HepG2 (cell line): ENCODE data around the gene CCL17. TPM values are rescaled to one million over a fixed set of nuclear protein-coding genes. Genes with fewer than 3 reads are reported as not detected.

ENCODE experiments used
- DPF2 ChIP-seq: sonication (generic); formaldehyde crosslinking; IDR thresholded peaks from 2 replicates; pipeline ENCODE4 v1.4.0; 2020; ENCODE audit warnings: mild to moderate bottlenecking, low read depth, missing genetic modification reagents, borderline replicate concordance
- GABPA ChIP-seq, 2 experiments: IDR thresholded peaks; 2 replicates each; pipeline ENCODE4 v1.6.1; 2011 to 2016; ENCODE audit warnings: low read depth in 2 of 2, low read length in 1 of 2, missing biosample characterization in 1 of 2, missing genetic modification characterization in 1 of 2
- HES4 ChIP-seq: sonication (generic); formaldehyde crosslinking; IDR thresholded peaks from 2 replicates; pipeline ENCODE4 v1.9.0; 2021; ENCODE audit warnings: mild to moderate bottlenecking, missing genetic modification reagents, borderline replicate concordance
- LCORL ChIP-seq, 2 experiments: fragments of 450-650 bp in 1 of 2; sonication (generic) in 1 of 2; formaldehyde crosslinking in 1 of 2; IDR thresholded peaks; 2 replicates each; pipeline versions ENCODE4 v1.5.0 to v1.6.1; 2017 to 2020; ENCODE audit warnings: antibody characterized with exemption in 1 of 2, missing genetic modification reagents in 1 of 2
- NCOA5 ChIP-seq: sonication (generic); formaldehyde crosslinking; IDR thresholded peaks from 2 replicates; pipeline ENCODE4 v1.4.0; 2020; ENCODE audit warnings: missing genetic modification reagents
- NR3C1 ChIP-seq: sonication (generic); formaldehyde crosslinking; IDR thresholded peaks from 2 replicates; pipeline ENCODE4 v1.4.0; 2020; ENCODE audit warnings: missing genetic modification reagents
- SALL2 ChIP-seq: sonication (generic); formaldehyde crosslinking; IDR thresholded peaks from 2 replicates; pipeline ENCODE4 v1.8.1; 2023; ENCODE audit warnings: mild to moderate bottlenecking, missing genetic modification reagents, inconsistent platforms
- SATB2 ChIP-seq: sonication (generic); formaldehyde crosslinking; IDR thresholded peaks from 2 replicates; pipeline ENCODE4 v1.5.0; 2020; ENCODE audit warnings: missing genetic modification reagents
- ZNF335 ChIP-seq: sonication (generic); formaldehyde crosslinking; IDR thresholded peaks from 2 replicates; pipeline ENCODE4 v1.4.0; 2020; ENCODE audit warnings: missing genetic modification reagents
- ZNF577 ChIP-seq: sonication (generic); formaldehyde crosslinking; IDR thresholded peaks from 2 replicates; pipeline ENCODE4 v1.4.0; 2020; ENCODE audit warnings: mild to moderate bottlenecking, low read depth, missing genetic modification reagents, borderline replicate concordance
- polyA plus RNA-seq, 8 experiments: library from polyadenylated mRNA; depleted of rRNA in 3 of 8; stranded (reverse) in 7 of 8; unstranded in 1 of 8; fragments of >200 nt; fragmentation: Illumina TruSeq in 4 of 8; extraction: Trizol in 4 of 8; gene quantifications; 2 replicates each; pipeline versions ENCODE4 v1.2.1 to v1.2.3, GENCODE V29; 2011 to 2016; ENCODE audit warnings: low read depth in 4 of 8, missing spikeins in 1 of 8, mixed read lengths in 1 of 8; ENCODE audit not compliant: insufficient read depth in 1 of 8
- total RNA-seq, 5 experiments: library from RNA; depleted of rRNA; stranded (reverse); fragments of >200 nt; fragmentation: Illumina TruSeq; extraction: Trizol; gene quantifications; 2 replicates each; pipeline ENCODE4 v1.2.3, GENCODE V29; 2016; ENCODE audit warnings: low read depth in 1 of 5
- TF ChIP-seq, protein P1 (sequence below): IDR thresholded peaks from 2 replicates; pipeline ENCODE4 v1.6.1; 2016; ENCODE audit warnings: low read depth, control low read depth
- TF ChIP-seq, protein P2 (sequence below): sonication (generic); formaldehyde crosslinking; IDR thresholded peaks from 2 replicates; pipeline ENCODE4 v1.5.0; 2020; ENCODE audit warnings: mild to moderate bottlenecking, missing genetic modification reagents
- TF ChIP-seq, protein P3 (sequence below), 2 experiments: sonication (generic) in 1 of 2; formaldehyde crosslinking in 1 of 2; IDR thresholded peaks; 2 replicates each; pipeline versions ENCODE4 v1.5.1 to v1.6.1; 2011 to 2020; ENCODE audit warnings: borderline replicate concordance in 1 of 2, low read depth in 1 of 2, low read length in 1 of 2, mild to moderate bottlenecking in 1 of 2, missing genetic modification reagents in 1 of 2, moderate library complexity in 1 of 2
- TF ChIP-seq, protein P4 (sequence below): sonication (generic); formaldehyde crosslinking; IDR thresholded peaks from 2 replicates; pipeline ENCODE4 v1.8.1; 2023; ENCODE audit warnings: mild to moderate bottlenecking, missing genetic modification reagents, borderline replicate concordance
- TF ChIP-seq, protein P5 (sequence below): sonication (generic); formaldehyde crosslinking; IDR thresholded peaks from 2 replicates; pipeline ENCODE4 v1.5.0; 2020; ENCODE audit warnings: mild to moderate bottlenecking, missing genetic modification reagents, borderline replicate concordance

The CCL17 gene
- total and polyA plus RNA-seq, 2 of the 13 experiments (the other 11 are each of a cell fraction or from before 2014, with no cell fraction given): not detected

DNA sequence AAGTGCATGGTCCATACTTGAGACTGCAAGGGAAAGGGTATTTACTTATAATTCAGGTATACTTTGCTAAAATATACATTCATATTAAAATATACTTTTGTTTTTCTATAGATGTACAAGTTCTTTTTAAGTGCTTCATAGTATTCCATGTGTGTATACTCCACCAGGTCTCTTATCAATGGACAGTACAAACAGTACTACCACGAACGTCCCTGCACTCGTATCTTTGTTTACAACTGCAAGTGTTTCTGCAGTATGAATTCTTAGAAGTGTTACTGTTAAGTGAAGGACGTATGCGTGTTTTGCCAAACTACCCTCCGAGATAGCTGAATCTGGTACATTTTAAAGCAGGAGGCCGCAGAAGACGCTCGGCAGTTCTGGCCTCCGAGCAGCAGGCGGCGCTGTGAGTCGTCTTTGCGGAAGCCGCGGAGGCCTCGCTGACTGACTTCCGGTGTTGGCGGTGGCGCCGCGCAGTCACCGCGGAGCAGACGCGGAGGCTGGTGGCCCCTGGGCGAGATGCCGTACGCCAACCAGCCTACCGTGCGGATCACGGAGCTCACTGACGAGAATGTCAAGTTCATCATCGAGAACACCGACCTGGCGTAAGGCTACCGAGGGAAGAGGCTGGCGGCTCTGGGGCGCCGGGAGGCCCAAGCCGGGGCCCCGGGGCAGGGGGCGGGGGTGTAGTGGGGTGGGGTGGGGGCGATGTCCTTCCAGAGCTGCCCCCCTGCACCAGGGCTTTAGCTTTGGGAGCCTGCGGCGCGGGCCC, 57.8 kb downstream of the CCL17 start, which contains the start of gene POLR2C (continued):
- TF ChIP-seq, protein P1, sequence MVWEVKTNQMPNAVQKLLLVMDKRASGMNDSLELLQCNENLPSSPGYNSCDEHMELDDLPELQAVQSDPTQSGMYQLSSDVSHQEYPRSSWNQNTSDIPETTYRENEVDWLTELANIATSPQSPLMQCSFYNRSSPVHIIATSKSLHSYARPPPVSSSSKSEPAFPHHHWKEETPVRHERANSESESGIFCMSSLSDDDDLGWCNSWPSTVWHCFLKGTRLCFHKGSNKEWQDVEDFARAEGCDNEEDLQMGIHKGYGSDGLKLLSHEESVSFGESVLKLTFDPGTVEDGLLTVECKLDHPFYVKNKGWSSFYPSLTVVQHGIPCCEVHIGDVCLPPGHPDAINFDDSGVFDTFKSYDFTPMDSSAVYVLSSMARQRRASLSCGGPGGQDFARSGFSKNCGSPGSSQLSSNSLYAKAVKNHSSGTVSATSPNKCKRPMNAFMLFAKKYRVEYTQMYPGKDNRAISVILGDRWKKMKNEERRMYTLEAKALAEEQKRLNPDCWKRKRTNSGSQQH (CRISPR knock-in tag): peak; percentile 92
- TF ChIP-seq NCOA5 (CRISPR knock-in tag): no peak
- TF ChIP-seq, protein P2, sequence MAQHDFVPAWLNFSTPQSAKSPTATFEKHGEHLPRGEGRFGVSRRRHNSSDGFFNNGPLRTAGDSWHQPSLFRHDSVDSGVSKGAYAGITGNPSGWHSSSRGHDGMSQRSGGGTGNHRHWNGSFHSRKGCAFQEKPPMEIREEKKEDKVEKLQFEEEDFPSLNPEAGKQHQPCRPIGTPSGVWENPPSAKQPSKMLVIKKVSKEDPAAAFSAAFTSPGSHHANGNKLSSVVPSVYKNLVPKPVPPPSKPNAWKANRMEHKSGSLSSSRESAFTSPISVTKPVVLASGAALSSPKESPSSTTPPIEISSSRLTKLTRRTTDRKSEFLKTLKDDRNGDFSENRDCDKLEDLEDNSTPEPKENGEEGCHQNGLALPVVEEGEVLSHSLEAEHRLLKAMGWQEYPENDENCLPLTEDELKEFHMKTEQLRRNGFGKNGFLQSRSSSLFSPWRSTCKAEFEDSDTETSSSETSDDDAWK: no peak
- TF ChIP-seq, protein P3, sequence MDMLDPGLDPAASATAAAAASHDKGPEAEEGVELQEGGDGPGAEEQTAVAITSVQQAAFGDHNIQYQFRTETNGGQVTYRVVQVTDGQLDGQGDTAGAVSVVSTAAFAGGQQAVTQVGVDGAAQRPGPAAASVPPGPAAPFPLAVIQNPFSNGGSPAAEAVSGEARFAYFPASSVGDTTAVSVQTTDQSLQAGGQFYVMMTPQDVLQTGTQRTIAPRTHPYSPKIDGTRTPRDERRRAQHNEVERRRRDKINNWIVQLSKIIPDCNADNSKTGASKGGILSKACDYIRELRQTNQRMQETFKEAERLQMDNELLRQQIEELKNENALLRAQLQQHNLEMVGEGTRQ (IDR thresholded peaks at IDR 0.05; ENCODE audit: low read depth, low read length): no peak
- TF ChIP-seq, protein P3 (CRISPR knock-in tag; IDR thresholded peaks at IDR 0.05; ENCODE audit: borderline replicate concordance): no peak
- TF ChIP-seq ZNF335: peak; percentile 74; the same call in 1 of the 2 replicates
- TF ChIP-seq ZNF577 (CRISPR knock-in tag): no peak
- 0 out of 2 replicates have a peak, but pooled peaks have one; percentile 43 for TF ChIP-seq NR3C1 (CRISPR knock-in tag)
- TF ChIP-seq, protein P4, sequence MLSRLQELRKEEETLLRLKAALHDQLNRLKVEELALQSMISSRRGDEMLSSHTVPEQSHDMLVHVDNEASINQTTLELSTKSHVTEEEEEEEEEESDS (CRISPR knock-in tag): no peak
- TF ChIP-seq, protein P5, sequence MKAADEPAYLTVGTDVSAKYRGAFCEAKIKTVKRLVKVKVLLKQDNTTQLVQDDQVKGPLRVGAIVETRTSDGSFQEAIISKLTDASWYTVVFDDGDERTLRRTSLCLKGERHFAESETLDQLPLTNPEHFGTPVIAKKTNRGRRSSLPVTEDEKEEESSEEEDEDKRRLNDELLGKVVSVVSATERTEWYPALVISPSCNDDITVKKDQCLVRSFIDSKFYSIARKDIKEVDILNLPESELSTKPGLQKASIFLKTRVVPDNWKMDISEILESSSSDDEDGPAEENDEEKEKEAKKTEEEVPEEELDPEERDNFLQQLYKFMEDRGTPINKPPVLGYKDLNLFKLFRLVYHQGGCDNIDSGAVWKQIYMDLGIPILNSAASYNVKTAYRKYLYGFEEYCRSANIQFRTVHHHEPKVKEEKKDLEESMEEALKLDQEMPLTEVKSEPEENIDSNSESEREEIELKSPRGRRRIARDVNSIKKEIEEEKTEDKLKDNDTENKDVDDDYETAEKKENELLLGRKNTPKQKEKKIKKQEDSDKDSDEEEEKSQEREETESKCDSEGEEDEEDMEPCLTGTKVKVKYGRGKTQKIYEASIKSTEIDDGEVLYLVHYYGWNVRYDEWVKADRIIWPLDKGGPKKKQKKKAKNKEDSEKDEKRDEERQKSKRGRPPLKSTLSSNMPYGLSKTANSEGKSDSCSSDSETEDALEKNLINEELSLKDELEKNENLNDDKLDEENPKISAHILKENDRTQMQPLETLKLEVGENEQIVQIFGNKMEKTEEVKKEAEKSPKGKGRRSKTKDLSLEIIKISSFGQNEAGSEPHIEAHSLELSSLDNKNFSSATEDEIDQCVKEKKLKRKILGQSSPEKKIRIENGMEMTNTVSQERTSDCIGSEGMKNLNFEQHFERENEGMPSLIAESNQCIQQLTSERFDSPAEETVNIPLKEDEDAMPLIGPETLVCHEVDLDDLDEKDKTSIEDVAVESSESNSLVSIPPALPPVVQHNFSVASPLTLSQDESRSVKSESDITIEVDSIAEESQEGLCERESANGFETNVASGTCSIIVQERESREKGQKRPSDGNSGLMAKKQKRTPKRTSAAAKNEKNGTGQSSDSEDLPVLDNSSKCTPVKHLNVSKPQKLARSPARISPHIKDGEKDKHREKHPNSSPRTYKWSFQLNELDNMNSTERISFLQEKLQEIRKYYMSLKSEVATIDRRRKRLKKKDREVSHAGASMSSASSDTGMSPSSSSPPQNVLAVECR: peak; percentile 98
- TF ChIP-seq LCORL (IDR thresholded peaks at IDR 0.05): no peak
- TF ChIP-seq LCORL (CRISPR knock-in tag; IDR thresholded peaks at IDR 0.05): peak; percentile 77
- peak; percentile 99 for TF ChIP-seq SALL2 (CRISPR knock-in tag)
- no peak for TF ChIP-seq DPF2 (CRISPR knock-in tag)
- peak; percentile 79 for TF ChIP-seq SATB2 (CRISPR knock-in tag)
- peak; percentile 95 for TF ChIP-seq GABPA (IDR thresholded peaks at IDR 0.05; ENCODE audit: low read depth, low read length)
- peak; percentile 99 for TF ChIP-seq GABPA (CRISPR knock-in tag; IDR thresholded peaks at IDR 0.05; ENCODE audit: low read depth)
- TF ChIP-seq HES4: no peak; the same call in 1 of the 2 replicates
